H54 (cell line): ENCODE data around the gene CACNA2D3.
A peak's percentile ranks its signal among the peaks of the same experiment; 100 is the strongest.

ENCODE experiments used
- DNase-seq: peaks from one replicate; pipeline ENCODE4 v3.0.0; 2011; ENCODE audit warnings: low spot score, mixed read lengths; ENCODE audit not compliant: insufficient read length
- FAIRE-seq: peaks from 3 replicates; lab custom pipeline; 2011; peaks lifted over from hg19 to GRCh38; lab: Jason Lieb, UNC
- POLR2A ChIP-seq: IDR thresholded peaks from 2 replicates; pipeline ENCODE4 v1.6.1; 2011; ENCODE audit warnings: low read depth, mild to moderate bottlenecking, low read length

CACNA2D3 gene

DNA sequence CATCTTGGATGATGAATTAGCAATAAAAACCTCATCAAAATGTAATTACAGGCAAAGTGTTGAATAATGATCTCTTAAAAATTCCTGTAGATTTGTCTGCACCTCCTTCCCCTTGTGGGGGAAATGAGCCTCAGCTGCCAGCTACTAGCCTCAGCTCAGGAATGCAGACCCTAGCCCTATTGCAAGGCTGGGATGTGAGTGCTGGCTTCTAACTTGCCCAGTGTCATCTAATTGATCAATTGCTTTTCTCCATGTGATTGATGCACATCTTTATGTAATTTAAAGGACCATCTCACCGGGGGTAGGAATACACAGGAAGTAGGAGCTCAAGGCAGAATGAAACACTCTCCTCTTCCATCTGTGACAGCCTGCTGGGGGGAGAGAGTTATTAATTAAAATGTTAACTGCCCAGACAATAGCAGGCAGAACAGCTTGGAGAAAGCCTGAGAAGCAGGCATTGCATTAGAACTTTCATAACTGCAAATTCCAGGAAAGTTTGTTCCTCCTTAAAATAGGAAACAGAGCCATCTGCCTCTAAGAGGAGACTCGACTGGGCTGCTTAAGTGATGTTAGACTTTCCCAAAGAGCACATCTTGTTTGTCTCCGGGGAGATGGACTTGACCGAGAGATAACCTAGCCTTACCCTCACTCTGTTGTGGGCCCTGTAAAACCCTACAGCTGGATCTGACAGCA, 735.9 kb downstream of the CACNA2D3 start:
- DNase-seq, result no peak
- FAIRE-seq, result no peak
- no peak for TF ChIP-seq POLR2A

DNA sequence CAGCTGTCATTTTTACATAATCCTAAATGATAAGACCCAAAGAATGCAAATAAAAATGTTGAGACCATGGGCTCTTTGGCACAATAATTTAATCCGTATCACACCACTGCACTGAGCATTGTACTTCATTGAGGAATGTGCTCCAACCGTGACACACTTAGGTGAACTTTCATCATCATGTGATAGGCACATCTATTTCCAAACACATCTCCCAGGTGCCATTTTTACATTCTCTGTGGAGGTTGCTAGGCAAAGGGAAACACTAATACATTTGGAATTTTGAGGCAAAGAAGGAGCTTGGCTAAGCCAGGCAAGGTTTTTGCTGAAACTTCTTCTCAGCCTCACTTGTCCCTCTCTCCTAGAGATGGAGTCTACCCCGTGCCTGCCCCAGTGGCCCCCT, 736.8 kb downstream of the CACNA2D3 start:
- no peak for TF ChIP-seq POLR2A
- FAIRE-seq, result no peak
- DNase-seq, result no peak

DNA sequence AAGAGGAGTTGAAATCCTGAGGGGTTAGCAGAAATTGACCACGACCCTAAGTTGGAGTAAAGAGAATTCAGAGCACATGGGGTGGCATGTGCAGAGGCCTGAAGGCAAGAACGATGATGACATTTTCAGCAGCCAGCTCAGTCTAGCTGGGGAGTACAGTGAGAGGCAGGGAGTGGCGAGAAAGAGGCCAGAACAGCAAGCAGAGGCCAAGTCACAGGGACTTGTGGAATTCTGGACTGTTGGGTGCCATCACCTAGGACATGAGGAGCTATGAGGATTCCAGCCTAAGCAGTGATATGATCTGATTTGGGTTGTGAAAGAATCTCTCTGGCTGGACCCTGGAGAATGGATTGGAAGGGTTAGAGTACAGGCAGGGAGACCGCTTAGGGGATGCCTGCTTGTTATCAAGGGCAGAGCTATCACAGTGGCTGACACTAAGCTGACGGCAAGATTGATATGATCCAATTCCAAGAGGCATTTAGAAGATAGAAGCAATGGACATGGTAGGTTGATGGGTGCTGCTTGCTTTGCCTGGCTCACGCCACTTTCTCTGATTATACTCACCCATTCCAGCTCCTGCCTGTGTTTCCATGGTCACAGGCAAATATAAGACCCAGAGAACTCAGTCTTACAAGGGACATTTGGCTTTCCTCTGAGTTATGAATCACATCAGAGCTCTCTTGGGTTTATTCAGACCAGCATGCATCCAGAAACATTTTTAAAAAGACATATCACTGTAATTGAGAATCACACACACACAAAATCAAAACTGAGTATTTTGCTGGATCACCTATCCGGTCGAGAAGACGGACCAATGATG, 739.1 kb downstream of the CACNA2D3 start:
- no peak for FAIRE-seq
- no peak for TF ChIP-seq POLR2A
- no peak for DNase-seq

DNA sequence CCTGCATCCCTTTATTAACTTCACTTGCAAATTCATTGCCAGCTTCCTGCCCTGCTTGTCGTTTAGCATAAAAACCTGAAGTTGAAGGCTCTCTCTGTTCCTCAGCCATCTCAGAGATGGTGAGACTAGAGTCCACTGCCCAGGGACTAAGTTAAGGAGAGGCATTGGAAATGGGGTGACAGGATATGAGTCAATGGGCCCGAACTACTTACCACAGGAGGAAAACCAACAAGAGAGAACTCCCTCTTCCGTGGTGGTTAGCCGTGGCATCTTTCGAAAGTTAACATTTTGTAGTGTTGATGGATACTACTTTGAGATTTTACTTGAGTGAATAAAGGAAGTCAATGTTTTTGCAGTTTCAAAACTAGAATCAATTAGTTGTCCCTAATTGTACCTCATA, 740.2 kb downstream of the CACNA2D3 start:
- TF ChIP-seq POLR2A, result no peak
- DNase-seq, result no peak
- no peak for FAIRE-seq

DNA sequence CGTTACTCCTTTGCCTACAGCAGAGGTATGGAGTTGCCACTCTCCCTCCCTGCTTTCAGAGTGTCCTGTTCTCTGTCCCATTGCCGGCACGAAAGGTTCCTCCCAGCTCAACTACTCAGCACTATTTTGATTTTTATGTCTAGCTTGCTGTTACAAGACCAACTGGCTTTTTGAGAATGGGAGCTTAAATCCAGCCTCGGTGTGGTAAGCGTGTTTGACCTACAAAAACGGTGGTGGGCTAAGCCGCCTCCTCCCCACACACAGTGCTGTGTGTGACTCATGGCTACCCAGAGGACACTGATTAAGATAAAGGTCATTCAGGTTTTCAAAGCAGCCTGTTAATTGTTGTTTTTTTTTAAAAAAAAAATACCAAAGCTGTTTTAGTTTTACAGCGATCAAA, 741.0 kb downstream of the CACNA2D3 start:
- DNase-seq, result no peak
- FAIRE-seq, result no peak
- TF ChIP-seq POLR2A, result no peak

DNA sequence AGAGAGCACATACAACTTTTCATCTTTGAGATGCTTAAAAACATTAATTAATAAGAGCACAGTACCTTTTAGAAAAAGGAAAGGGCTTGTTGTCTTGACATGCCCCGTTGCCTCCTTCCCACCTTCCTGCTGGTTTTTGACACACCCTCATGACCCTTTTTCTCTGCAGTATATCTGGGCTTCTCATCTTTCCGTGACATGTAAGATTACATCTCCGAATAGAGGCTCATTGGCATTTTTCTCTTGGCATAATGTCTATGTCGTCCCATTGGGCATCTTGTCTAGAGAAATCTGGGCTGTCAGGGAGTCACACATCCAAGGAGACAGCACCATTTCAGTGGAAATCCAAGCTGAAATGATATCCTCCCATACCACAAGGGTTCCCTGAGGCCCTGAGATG, 741.4 kb downstream of the CACNA2D3 start:
- FAIRE-seq (no peak), DNase-seq (no peak)
- TF ChIP-seq POLR2A, result no peak

DNA sequence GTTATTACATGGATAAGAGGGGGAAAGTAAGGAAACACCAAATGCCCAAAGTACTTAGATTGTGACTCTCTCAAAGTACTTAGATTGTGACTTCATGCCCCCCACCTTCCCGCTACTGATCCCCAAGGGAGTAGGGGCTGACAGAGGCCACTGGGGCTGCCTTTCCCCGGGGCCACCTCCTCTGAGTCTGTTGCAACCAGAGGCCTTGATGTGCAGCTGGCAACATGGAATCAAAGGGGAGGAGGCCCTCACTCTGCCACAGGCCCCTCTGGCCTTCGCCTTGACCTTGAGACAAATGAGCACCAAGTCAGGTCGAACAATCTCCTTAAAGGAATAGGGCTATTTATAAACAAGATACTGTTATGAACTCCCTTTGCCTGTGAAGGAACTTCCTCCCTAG, 743.0 kb downstream of the CACNA2D3 start:
- DNase-seq, result no peak
- FAIRE-seq, result no peak
- TF ChIP-seq POLR2A, result no peak

DNA sequence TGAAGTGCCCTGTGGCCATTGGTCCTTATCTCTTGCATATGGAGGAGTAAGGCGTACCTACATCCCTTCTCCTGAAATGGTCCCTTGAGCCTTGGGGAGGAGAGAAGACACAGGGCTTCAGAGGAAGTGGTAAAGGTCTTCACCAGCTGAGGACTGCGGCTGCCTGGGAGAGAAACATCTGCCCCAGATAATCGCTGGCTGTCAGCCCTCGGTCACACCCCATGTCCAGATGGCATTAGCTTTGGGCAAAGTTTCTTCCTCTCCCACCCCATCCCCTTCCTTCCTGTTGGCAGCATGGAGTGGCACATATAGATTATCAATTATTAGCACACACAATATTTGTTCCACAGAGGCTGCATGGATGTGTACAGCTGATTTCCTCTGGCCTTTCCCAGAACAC, 743.9 kb downstream of the CACNA2D3 start:
- FAIRE-seq, result no peak
- TF ChIP-seq POLR2A, result no peak
- no peak for DNase-seq

DNA sequence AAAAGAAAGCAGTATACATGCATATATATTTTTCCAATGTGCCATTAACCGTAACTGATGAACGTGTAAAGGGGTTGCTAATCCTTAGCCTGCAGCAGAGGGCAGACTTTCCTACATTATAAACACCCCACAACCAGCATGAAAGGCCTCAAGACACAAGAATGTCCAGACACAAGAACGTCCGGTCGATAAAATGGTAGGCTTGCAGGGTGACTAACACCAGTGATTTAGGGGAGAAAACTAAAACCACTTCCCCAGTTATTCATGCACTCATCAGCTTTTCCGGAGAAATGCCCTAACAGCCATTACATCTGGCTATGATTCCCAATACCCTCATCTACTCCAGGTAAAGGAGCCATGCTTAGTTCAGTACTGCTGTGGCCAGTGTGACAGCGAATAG, 748.1 kb downstream of the CACNA2D3 start:
- peak; percentile 81 for FAIRE-seq
- peak; percentile 68 for DNase-seq
- TF ChIP-seq POLR2A, result no peak

DNA sequence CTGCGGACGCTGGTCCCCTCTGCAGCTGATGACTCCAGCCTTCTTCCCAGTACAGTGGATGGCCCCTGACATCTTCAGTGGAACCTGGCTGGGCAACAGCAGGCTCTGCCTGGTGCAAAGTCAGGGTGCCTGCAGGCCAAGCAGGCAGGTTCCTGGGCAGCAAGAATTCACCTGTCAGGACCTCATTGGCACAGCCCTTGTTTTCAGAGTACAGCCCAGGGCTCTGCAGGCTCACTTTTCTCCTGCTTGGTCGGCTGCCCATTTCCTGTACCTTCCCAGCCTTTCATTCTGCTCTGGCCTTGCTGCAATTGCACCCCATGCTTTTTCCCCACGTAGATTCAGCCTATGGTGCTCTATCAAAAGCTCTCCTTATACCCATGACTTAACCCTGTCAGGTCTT, 749.5 kb downstream of the CACNA2D3 start:
- no peak for TF ChIP-seq POLR2A
- no peak for DNase-seq
- FAIRE-seq, result no peak

DNA sequence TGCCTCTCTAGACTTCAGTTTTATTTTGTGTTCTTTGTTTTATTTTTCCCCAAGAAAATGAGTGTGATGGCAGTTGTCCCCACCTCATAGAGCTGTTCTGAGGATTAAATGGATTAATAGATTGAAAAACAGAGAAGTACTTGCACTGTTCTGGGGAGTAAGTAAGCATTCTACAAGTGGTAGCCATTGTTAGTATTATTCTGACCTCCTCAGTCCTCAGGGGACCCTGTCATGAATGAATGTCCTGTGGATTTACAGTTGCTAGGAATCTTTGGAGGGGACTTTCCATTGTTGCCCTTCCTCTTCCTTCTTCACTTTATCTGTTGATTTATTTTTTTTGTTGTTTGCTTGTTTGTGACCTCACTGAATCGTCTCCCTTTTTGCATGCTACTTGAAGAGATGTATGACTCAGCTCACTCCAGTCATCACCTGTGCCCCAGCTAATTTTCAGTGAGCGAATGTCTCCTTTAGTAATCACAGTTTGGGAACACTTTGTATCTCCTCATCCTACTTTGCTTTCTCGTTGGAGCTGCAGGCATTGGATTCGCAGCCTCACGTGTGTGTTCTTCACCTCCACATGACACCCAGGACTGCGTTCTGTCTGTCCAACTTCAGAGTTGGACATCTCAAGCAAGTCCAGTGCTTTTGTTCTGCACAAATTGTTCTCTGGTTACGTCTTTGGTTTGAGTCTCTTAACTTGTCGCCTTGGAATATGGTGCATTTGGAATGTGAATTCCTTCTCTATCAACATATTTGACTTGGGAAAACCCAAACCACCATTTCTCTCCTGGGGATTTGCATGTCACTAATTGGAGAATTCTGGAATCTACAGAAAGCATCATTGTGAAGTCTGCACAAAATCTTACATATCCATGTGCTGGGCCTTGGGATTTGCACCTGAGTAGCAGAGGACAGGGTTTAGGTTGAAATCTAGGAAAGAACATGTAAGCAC, 751.0 kb downstream of the CACNA2D3 start:
- no peak for DNase-seq
- no peak for TF ChIP-seq POLR2A
- no peak for FAIRE-seq

DNA sequence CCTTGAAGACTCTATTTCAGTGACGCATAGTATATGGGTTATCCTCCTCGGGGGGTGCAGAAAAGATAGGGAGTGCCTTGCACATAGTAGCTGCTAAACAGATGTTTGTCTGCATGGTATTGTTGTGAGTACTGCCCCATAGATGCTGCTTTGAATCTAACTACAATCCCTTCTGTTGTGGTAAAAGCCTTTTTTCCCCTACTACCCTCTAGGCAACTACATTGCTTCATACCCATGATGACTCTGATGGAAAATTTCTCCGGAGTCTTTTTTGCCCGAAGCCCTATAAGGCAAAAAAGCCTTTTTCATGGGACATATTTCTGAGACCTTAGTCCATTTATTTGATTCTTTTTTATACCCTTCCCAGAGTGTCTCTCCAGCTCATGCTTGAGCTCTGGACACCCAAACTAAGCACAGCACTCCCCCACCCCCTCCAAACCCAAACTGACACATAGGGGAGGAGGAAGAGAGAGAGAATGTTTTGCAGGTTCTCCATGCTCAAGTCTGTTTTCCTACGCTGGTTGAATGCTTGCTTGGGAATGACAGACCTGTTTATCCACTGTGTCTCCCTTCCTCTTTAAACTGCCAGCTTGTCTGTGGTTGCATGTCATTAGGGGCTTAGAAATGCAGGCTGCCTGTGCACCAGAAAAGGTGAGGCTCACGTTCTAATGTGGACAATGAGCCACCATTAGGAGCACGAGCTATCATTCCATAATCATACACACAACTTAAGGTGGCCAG, 752.6 kb downstream of the CACNA2D3 start:
- no peak for FAIRE-seq

More for the DNA sequence above, 752.6 kb downstream of the CACNA2D3 start:
- DNase-seq, result no peak
- TF ChIP-seq POLR2A, result no peak
